Nucleus accumbens (tissue), 56 donors: ENCODE measurements around the gene SUPT6H.
"Not testable (repeated sequence)": the region's sequence is repeated elsewhere in the genome, so short reads cannot be mapped to it uniquely, and the experiment has no call there.

ENCODE experiments used
- DNase-seq, 56 donors: peaks; one replicate each; lab custom pipeline; 2025; lab: John Stamatoyannopoulos, UW

Gene SUPT6H

DNA sequence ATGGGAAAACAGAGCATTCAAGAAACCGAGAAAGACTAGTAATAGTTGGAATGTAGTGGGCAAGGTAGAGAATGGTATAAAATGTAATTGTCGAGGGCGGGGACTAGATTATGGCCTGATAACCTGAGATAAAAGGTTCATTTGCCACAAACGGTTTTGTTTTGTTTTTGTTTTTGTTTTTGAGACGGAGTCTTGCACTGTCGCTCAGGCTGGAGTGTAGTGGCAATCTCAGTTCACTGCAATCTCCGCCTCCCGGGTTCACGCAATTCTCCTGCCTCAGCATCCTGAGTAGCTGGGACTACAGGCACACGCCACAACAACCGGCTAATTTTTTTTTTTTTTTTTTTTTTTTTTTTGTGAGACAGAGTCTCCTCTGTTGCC, 67.9 kb downstream of the SUPT6H start:
- no peak for DNase-seq

GRCh38 chr17:28733346-28733745, 71.3 kb downstream of the SUPT6H start:
- DNase-seq, result no peak

GRCh38 chr17:28734712-28735241, 72.8 kb downstream of the SUPT6H start:
- DNase-seq, result no peak

GRCh38 chr17:28735242-28735722, 73.3 kb downstream of the SUPT6H start:
- no peak for DNase-seq

DNA sequence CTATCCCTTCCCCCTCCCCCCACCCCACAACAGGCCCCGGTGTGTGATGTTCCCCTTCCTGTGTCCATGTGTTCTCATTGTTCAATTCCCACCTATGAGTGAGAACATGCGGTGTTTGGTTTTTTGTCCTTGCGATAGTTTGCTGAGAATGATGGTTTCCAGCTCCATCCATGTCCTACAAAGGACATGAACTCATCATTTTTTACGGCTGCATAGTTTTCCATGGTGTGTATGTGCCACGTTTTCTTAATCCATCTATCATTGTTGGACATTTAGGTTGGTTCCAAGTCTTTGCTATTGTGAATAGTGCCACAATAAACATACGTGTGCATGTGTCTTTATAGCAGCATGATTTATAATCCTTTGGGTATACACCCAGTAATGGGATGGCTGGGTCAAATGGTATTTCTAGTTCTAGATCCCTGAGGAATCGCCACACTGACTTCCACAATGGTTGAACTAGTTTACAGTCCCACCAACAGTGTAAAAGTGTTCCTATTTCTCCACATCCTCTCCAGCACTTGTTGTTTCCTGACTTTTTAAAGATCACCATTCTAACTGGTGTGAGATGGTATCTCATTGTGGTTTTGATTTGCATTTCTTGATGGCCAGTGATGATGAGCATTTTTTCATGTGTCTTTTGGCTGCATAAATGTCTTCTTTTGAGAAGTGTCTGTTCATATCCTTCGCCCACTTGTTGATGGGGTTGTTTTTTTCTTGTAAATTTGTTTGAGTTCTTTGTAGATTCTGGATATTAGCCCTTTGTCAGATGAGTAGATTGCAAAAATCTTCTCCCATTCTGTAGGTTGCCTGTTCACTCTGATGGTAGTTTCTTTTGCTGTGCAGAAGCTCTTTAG, 74.1 kb downstream of the SUPT6H start:
- DNase-seq, result not testable (repeated sequence)

DNA sequence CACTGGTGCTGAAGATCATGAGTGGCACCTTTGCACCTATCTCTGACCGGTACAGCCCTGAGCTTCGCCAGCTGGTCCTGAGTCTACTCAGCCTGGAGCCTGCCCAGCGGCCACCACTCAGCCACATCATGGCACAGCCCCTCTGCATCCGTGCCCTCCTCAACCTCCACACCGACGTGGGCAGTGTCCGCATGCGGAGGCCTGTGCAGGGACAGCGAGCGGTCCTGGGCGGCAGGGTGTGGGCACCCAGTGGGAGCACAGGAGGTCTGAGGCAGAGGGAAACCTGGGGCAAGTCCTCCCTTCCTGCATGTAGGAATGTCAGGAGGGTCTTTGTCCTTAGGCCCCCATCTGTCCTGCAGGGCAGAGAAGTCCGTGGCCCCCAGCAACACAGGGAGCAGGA, 75.3 kb downstream of the SUPT6H start:
- no peak for DNase-seq

DNA sequence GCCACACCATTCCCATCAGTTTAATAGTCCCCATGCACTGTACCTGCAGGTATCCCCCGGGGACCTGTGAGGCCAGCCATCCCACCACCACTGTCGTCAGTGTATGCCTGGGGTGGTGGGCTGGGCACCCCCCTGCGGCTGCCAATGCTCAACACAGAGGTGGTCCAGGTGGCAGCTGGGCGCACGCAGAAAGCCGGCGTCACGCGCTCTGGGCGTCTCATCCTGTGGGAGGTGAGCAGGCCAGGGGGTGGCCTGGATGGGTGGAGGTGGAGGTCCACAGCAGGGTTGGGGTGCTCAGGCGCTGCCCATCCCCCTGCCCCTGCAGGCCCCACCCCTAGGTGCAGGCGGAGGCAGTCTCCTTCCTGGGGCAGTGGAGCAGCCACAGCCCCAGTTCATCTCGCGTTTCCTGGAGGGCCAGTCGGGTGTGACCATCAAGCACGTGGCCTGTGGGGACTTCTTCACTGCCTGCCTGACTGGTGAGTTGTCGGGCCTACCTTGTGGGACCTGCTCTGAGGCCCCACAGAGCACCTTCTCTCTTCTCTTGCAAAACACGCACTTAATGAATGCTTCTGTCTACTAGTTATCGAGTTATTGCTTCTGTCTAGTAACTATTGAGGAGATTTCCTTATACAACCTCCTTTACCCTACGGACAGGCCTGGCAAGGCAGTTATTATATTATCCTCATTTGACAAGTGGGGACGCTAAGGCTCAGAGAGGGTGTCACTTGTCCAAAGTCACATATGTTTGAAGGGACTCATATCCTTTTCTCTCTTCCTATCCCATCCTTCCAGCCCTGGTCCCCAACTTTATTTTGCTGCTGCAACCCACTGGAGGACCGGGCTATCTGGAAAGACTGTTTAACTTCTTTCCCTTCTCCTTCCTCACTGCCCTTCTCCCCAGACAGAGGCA, 76.0 kb downstream of the SUPT6H start:
- no peak for DNase-seq

- DNase-seq, result no peak
Observed at GRCh38 chr17:28738680-28739384, 76.8 kb downstream of the SUPT6H start.

- no peak for DNase-seq
Observed at GRCh38 chr17:28740406-28741357, 78.7 kb downstream of the SUPT6H start.

DNA sequence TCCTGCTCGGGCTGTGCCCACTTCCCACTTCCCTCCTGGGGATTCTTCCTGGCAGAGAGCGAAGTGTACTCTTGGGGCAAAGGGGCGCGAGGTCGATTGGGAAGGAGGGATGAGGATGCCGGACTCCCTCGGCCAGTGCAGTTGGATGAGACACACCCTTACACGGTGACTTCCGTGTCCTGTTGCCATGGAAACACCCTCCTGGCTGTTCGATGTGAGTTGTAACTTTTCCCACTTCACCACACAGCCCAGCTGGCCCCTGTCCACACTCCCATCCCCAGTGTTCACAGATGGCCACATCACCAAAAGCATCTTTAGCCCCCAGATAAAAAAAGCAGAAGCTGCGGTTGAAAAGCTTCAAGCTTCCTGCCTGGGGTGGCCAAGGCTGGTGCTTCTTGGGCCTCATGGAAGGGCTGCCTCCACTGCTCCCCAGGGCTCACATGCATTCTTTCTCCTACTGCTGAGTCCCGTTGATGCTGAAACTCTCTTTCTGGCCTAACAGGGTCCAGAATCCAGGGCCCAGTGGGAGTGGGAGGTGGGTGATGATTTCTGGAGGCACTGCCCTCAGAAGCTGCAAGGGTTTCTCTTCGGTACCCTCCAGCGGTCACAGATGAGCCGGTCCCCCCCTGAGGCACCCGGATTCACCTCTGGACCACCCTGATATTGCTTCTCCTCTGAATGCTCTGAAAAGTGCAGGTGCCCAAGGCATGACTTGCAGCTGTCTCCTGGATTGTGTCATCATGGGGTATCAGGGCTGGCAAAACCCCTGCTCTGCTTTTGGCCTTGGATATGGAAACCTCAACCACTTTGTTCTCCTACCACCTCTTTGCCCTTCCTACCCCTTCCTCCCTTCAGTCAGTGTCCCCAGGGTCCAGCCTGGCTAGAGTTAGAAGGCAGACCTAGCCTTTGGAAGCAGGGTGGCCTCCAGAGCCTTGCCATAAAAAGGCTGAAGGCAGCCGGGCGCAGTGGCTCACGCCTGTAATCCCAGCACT, 79.6 kb downstream of the SUPT6H start:
- DNase-seq, result peak in 1 of 56 donors; percentile 5

DNA sequence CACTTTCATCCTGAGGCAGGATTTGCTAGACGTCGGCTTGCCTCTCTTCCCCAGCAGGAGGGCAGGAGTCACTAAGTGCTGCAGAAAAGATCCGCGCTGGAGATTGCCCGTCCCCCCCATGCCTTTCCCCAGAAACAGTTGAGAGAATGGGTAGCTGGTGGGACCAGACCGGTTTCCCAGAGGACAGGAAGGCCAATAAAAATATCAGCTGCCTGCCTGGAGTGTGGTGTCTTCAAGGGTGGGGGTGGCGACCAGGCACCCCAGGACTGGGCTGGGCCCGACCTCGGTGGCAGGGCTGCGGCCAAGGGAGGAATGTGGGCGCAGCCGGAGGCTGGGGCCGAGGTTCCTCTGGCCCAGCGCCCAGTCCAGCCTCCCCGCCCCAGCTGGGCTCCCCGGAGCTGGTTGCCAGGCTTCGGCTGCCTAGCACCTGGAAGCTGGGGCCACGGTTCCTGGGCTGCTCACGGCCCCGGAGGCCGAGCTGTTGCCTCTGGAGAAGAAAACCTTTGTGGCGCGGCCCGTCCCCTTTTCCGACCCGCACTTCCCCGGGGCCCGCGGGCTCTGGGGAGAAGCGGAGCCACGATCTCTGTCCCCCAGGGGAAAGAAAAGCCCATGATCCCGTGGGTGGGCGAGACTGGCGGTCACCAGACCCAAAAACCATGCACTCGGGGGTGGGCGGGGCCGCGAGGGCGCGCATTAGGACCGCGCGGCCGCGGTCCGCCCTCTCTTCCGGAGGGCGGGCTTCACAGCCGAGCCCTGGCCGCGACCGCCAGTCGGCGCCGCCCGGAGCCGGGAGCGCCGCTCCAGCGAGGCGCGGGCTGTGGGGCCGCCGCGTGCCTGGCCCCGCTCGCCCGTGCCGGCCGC, 81.5 kb downstream of the SUPT6H start, which contains the start of gene TRAF4:
Gene TRAF4, plus strand, starts transcription at position 769 of the 861 bp plus-strand sequence. CDS start 102 bp downstream, outside the sequence.
- peak in 51 of 56 donors; percentile 26 to 84 (median 65) for DNase-seq

GRCh38 chr17:28744104-28744971, 82.3 kb downstream of the SUPT6H start:
- DNase-seq, result peak in 34 of 56 donors; percentile 25 to 76 (median 56)

DNA sequence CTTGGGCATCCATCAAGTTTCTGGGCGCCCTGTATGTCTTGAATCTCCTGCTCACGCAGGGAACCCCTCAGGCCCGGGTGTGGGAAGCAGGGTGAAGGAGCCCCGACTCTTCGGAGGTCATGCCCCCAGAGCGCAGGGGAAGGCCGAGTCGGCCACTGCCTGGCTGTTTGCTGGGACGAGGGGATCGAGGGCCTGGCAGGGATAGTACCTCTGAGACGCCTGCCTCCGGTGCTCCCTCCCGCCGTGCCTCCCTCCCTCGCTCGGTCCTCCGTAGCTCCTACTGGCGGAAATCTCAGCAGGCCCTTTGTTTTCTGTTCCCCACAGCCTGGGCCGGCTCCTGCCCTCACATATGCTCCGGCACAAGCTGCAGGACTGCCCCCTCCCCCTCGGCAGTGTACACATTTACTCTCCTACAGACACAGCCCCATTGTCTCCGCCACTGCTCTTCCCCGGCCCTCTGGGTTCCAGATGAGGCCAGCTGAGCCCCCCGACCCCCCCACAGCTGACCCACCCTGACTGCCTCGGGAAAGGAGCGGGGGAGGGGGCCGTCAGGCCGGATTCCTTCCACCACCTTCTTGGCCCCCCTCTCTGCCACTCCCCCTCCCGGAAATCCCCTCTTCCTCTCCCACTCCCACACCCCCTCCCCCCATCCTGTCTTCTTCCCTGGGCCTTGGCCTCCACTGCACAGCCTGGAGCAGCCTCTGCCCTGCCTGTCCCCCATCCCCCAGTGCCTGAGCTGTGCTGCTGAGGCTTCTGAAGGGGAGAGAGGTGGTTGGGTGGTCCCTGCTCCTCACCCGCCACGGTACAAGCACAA, 83.2 kb downstream of the SUPT6H start:
- DNase-seq, result peak in 54 of 56 donors; percentile 47 to 98 (median 87)

- DNase-seq, result peak in 2 of 56 donors; percentile 27 to 62
Observed at GRCh38 chr17:28745786-28746411, 83.9 kb downstream of the SUPT6H start.
